Measurements from ENCODE around the gene CPLX3. TPM values are rescaled to one million over a fixed set of nuclear protein-coding genes. Genes with fewer than 3 reads are reported as not detected.

The CPLX3 gene
- total and polyA plus RNA-seq, 2 of the 8 experiments (the other 6 are each of a cell fraction or from before 2014, with no cell fraction given): 0.17 TPM; not detected in 1

- Histone ChIP-seq H3K14ac (ENCODE audit: insufficient read length) (no peak overlapping the region), H3K4ac (replicated peaks; ENCODE audit: insufficient read length, low read depth, low read length) (no peak overlapping the region), H3K56ac (replicated peaks; ENCODE audit: insufficient read length, low read depth, low read length) (no peak overlapping the region), H3K4me1 (replicated peaks in 1 of 4; ENCODE audit: control insufficient read depth in 3 of 4, insufficient read depth in 4 of 4, low read length in 3 of 4) (peaks cover 4 to 28% (median 14%) of the 10 kb centered on the region in 4 experiments), H3K9ac (replicated peaks in 1 of 4; ENCODE audit: extremely low read depth in 1 of 4, low read depth in 3 of 4, low read length in 3 of 4) (no peak overlapping the region), H2AK5ac (ENCODE audit: low read depth, low read length) (no peak overlapping the region), H4K8ac (ENCODE audit: extremely low read depth, insufficient read depth, low read length) (no peak overlapping the region; the same call in none of the 2 replicates), H3K23ac (ENCODE audit: insufficient read length) (no peak overlapping the region), H4K91ac (replicated peaks; ENCODE audit: insufficient read length, low read length) (no peak overlapping the region), H4K5ac (ENCODE audit: insufficient read length, low read depth, low read length) (no peak overlapping the region), H3K9me3 (ENCODE audit: insufficient read depth in 2 of 2, low read depth in 1 of 2, low read length in 1 of 2) (no peaks in the 10 kb centered on the region), H2BK12ac (ENCODE audit: low read depth, low read length) (no peak overlapping the region), H2BK5ac (ENCODE audit: low read depth, low read length) (no peak overlapping the region), H3K23me2 (ENCODE audit: low read depth, low read length) (no peaks in the 10 kb centered on the region), H2BK15ac (ENCODE audit: low read length) (no peak overlapping the region), H2AFZ (ENCODE audit: low read length) (no peak overlapping the region), H3K4me3 (ENCODE audit: extremely low read depth in 1 of 4, insufficient read depth in 2 of 4, low read depth in 3 of 4, low read length in 4 of 4) (no peak overlapping the region), H3K79me1 (ENCODE audit: low read depth, low read length) (peaks cover 30% of the 10 kb centered on the region), H3K27ac (ENCODE audit: low read depth, low read length) (no peak overlapping the region), H4K20me1 (replicated peaks in 1 of 2; ENCODE audit: control insufficient read depth in 1 of 2, insufficient read depth in 2 of 2, low read length in 2 of 2) (peaks cover 38 to 62% of the 10 kb centered on the region in 2 experiments), H3K4me2 (ENCODE audit: insufficient read depth in 1 of 2, low read depth in 2 of 2, low read length in 2 of 2) (no peak overlapping the region), H3K27me3 (replicated peaks in 1 of 4; ENCODE audit: control insufficient read depth in 3 of 4, extremely low read depth in 1 of 4, insufficient read depth in 3 of 4, low read length in 3 of 4) (no peaks in the 10 kb centered on the region), H2BK20ac (ENCODE audit: low read length) (no peak overlapping the region), H3K18ac (ENCODE audit: extremely low read depth, low read length) (no peak overlapping the region), H2BK120ac (replicated peaks; ENCODE audit: low read depth, low read length) (no peak overlapping the region), H3K79me2 (ENCODE audit: control insufficient read depth in 1 of 2, insufficient read depth in 2 of 2, low read length in 2 of 2) (peaks cover 0 to 7% of the 10 kb centered on the region in 2 experiments; a peak in 1 of 4 replicates), H3K36me3 (ENCODE audit: control insufficient read depth in 2 of 4, insufficient read depth in 4 of 4, low read length in 3 of 4) (no peaks in the 10 kb centered on the region)
- ChIA-PET CTCF (ENCODE audit: partially characterized antibody) (interaction anchor here (0.6 to 53.7 kb wide), 10 partner anchors 7 to 464 kb away, joined by 3 to 1439 read pairs (median 4); partner anchors contain the start of genes CLK3 and CSK), POLR2A (ENCODE audit: partially characterized antibody) (interaction anchor here (4.5 kb wide), 1 partner anchor 10 kb away, joined by 20 read pairs; no protein-coding TSS in a partner anchor)
- TF ChIP-seq SP2 (IDR thresholded peaks at IDR 0.05; ENCODE audit: low read length) (no peak), RXRA (IDR thresholded peaks at IDR 0.05; ENCODE audit: insufficient read depth, low read depth, low read length) (no peak)
- WGBS, 2 experiments (ENCODE audit: extremely low coverage in 1 of 2, insufficient coverage in 1 of 2, insufficient read length in 1 of 2, insufficient replicate concordance in 2 of 2, low coverage in 1 of 2, low lambda C conversion rate in 2 of 2, missing lambda C conversion rate in 1 of 2): 88% methylated on average over 3 of the region's 3 CpGs; no CpG with 5 or more reads in 1 of the 2 experiments
- DNase-seq (ENCODE audit: low read depth in 1 of 2, low spot score in 2 of 2): no peak
- no peak for FAIRE-seq
Measured at GRCh38 chr15:74789741-74790079, 36.7 kb upstream of the CPLX3 start.

Measured in H1 (cell line).